Embryonic facial prominence (tissue), 1 donor: ENCODE results near the gene KXD1.
A peak's percentile ranks its signal among the peaks of the same experiment; 100 is the strongest.
"Not testable (repeated sequence)": the region's sequence is repeated elsewhere in the genome, so short reads cannot be mapped to it uniquely, and the experiment has no call there.

Source experiments
- DNase-seq: peaks from one replicate; pipeline ENCODE4 v3.0.0-alpha.2; 2016; ENCODE audit errors: extremely low spot score

The KXD1 gene

GRCh38 chr19:18557411-18558201, at the start of gene KXD1:
KXD1 (plus strand) TSS chr19:18557870; CDS start chr19:18562057, 4,187 bp downstream.
- peak; percentile 94 for DNase-seq

GRCh38 chr19:18508585-18508984, 49.1 kb upstream of the KXD1 start:
- no peak for DNase-seq

- no peak for DNase-seq
These were observed 47.5 kb upstream of the KXD1 start for GRCh38 chr19:18510216-18510615.

GRCh38 chr19:18513868-18514267, 43.8 kb upstream of the KXD1 start:
- no peak for DNase-seq

GRCh38 chr19:18514800-18515682, 42.6 kb upstream of the KXD1 start:
- DNase-seq = no peak

- no peak for DNase-seq
These were observed 41.7 kb upstream of the KXD1 start for GRCh38 chr19:18515959-18516358.

- DNase-seq = no peak
These were observed 40.1 kb upstream of the KXD1 start for GRCh38 chr19:18517606-18518005.

- DNase-seq = no peak
These were observed 39.0 kb upstream of the KXD1 start for GRCh38 chr19:18518639-18519038.

- no peak for DNase-seq
These were observed 37.5 kb upstream of the KXD1 start for GRCh38 chr19:18519962-18520847.

GRCh38 chr19:18520848-18521691, 36.6 kb upstream of the KXD1 start:
- no peak for DNase-seq

- no peak for DNase-seq
These were observed 36.0 kb upstream of the KXD1 start, which contains the start of gene ELL for GRCh38 chr19:18521692-18522123. ELL (minus strand) TSS chr19:18522070; CDS start chr19:18522055, 15 bp downstream.

- peak; percentile 100 for DNase-seq
These were observed 35.4 kb upstream of the KXD1 start for GRCh38 chr19:18522124-18522861.

- not testable (repeated sequence) for DNase-seq
These were observed 34.7 kb upstream of the KXD1 start for GRCh38 chr19:18522862-18523440.

GRCh38 chr19:18523841-18524240, 33.8 kb upstream of the KXD1 start:
- DNase-seq = no peak

GRCh38 chr19:18526316-18526715, 31.4 kb upstream of the KXD1 start:
- DNase-seq = no peak

GRCh38 chr19:18529782-18530181, 27.9 kb upstream of the KXD1 start:
- no peak for DNase-seq

- DNase-seq = no peak
These were observed 26.2 kb upstream of the KXD1 start for GRCh38 chr19:18531485-18531884.

GRCh38 chr19:18532168-18532890, 25.3 kb upstream of the KXD1 start:
- DNase-seq = no peak

- no peak for DNase-seq
These were observed 24.6 kb upstream of the KXD1 start for GRCh38 chr19:18533058-18533457.
